Endothelial cell of umbilical vein (primary cell): ENCODE measurements around the gene CEP89. TPM values are rescaled to one million over a fixed set of nuclear protein-coding genes. Genes with fewer than 3 reads are reported as not detected.

Experiments used
- BruUV-seq: library from RNA; stranded (reverse); fragments of 400-500 nt; replicated peaks from 2 replicates; lab custom pipeline; 2021; lab: Mats Ljungman, UMichigan
- CTCF ChIA-PET: fragments of 300-600, 350-600 bp; sonication (Branson Sonifier 250); formaldehyde crosslinking; loops from one replicate; lab custom pipeline; 2021; ENCODE audit warnings: antibody characterized with exemption, inconsistent platforms; lab: Charles Lee
- POLR2A ChIA-PET: fragments of 300-600, 350-600 bp; sonication (Branson Sonifier 250); formaldehyde crosslinking; loops from one replicate; lab custom pipeline; 2021; ENCODE audit warnings: antibody characterized with exemption, inconsistent platforms; lab: Charles Lee
- DNase-seq: peaks from one replicate; pipeline ENCODE4 v3.0.0-alpha.2; 2011; ENCODE audit warnings: low read depth, low spot score
- FAIRE-seq: peaks from 2 replicates; lab custom pipeline; 2011; peaks lifted over from hg19 to GRCh38; lab: Jason Lieb, UNC
- H2AFZ ChIP-seq: 2 replicates; pipeline ENCODE4 v1.6.0; 2012; ENCODE audit warnings: low read depth, low read length, control low read depth, inconsistent platforms
- H3K27ac ChIP-seq: 2 replicates; pipeline ENCODE4 v1.5.1; 2011; ENCODE audit warnings: low read depth, mild to moderate bottlenecking, control low read depth, low read length, moderate library complexity; ENCODE audit not compliant: insufficient read depth
- H3K27me3 ChIP-seq, 2 experiments: 2 replicates each; pipeline versions ENCODE4 v1.6.0 to v1.6.1; 2011; ENCODE audit warnings: low read length in 2 of 2, mixed read lengths in 1 of 2; ENCODE audit not compliant: control insufficient read depth in 2 of 2, insufficient read depth in 2 of 2
- H3K36me3 ChIP-seq, 2 experiments: 2 replicates in 1 of 2; 3 replicates in 1 of 2; pipeline ENCODE4 v1.5.1; 2011; ENCODE audit warnings: low read length in 2 of 2, mild to moderate bottlenecking in 1 of 2, moderate library complexity in 1 of 2; ENCODE audit not compliant: control insufficient read depth in 2 of 2, insufficient read depth in 2 of 2; ENCODE audit errors: extremely low read depth in 1 of 2
- H3K4me1 ChIP-seq: 3 replicates; pipeline ENCODE4 v1.5.1; 2011; ENCODE audit warnings: mild to moderate bottlenecking, low read length; ENCODE audit not compliant: control insufficient read depth, insufficient read depth; ENCODE audit errors: extremely low read depth
- H3K4me2 ChIP-seq: 2 replicates; pipeline ENCODE4 v1.6.1; 2011; ENCODE audit warnings: low read length, control low read depth, mixed read lengths; ENCODE audit not compliant: insufficient read depth
- H3K4me3 ChIP-seq, 3 experiments: fragments of 200-600 bp in 1 of 3; sonication (generic), shearing (Covaris generic) in 1 of 3; replicated peaks in 1 of 3; 2 replicates each; pipeline ENCODE4 v1.5.1; 2011 to 2016; ENCODE audit warnings: control low read depth in 3 of 3, low read length in 3 of 3, mild to moderate bottlenecking in 2 of 3, inconsistent platforms in 1 of 3, low read depth in 1 of 3, moderate library complexity in 1 of 3; ENCODE audit not compliant: insufficient read depth in 1 of 3
- H3K79me2 ChIP-seq: 2 replicates; pipeline ENCODE4 v1.6.0; 2012; ENCODE audit warnings: low read length, inconsistent platforms; ENCODE audit not compliant: control insufficient read depth, insufficient read depth
- H3K9ac ChIP-seq: replicated peaks from 2 replicates; pipeline ENCODE3; 2011; ENCODE audit warnings: low read length, control low read depth; ENCODE audit not compliant: insufficient read depth; ENCODE audit errors: extremely low read depth
- H3K9me1 ChIP-seq: replicated peaks from 3 replicates; pipeline ENCODE4 v1.6.0; 2011; ENCODE audit warnings: mild to moderate bottlenecking, low read length; ENCODE audit not compliant: control insufficient read depth, insufficient read depth; ENCODE audit errors: extremely low read depth
- H3K9me3 ChIP-seq: replicated peaks from 2 replicates; pipeline ENCODE4 v1.5.1; 2012; ENCODE audit warnings: low read length, inconsistent platforms; ENCODE audit not compliant: control insufficient read depth, insufficient read depth
- H4K20me1 ChIP-seq: replicated peaks from 2 replicates; pipeline ENCODE3; 2011; ENCODE audit warnings: mild to moderate bottlenecking, low read length; ENCODE audit not compliant: control insufficient read depth, insufficient read depth; ENCODE audit errors: extremely low read depth
- EZH2 ChIP-seq: IDR thresholded peaks from 2 replicates; pipeline ENCODE4 v1.6.1; 2012; ENCODE audit warnings: borderline replicate concordance, low read depth, mild to moderate bottlenecking, moderate library complexity, low read length, inconsistent platforms; ENCODE audit not compliant: severe bottlenecking
- FOS ChIP-seq: IDR thresholded peaks from 2 replicates; pipeline ENCODE4 v1.6.1; 2011; ENCODE audit warnings: mild to moderate bottlenecking, low read length, moderate library complexity, borderline replicate concordance; ENCODE audit not compliant: insufficient read depth
- GATA2 ChIP-seq: IDR thresholded peaks from 2 replicates; pipeline ENCODE4 v1.7.0; 2011; ENCODE audit warnings: low read depth, mild to moderate bottlenecking, moderate library complexity, mixed read lengths, low read length; ENCODE audit not compliant: insufficient read length, insufficient read depth
- JUN ChIP-seq: IDR thresholded peaks from 2 replicates; pipeline ENCODE4 v1.6.1; 2011; ENCODE audit warnings: borderline replicate concordance, low read depth; ENCODE audit not compliant: insufficient read length, insufficient read depth
- MYC ChIP-seq: IDR thresholded peaks from one replicate; pipeline ENCODE4 v1.6.1; 2011; ENCODE audit warnings: mild to moderate bottlenecking, low read depth, low read length
- POLR2A ChIP-seq: IDR thresholded peaks from 2 replicates; pipeline ENCODE4 v1.6.1; 2012; ENCODE audit warnings: low read depth, mild to moderate bottlenecking, control low read depth, low read length
- POLR2AphosphoS5 ChIP-seq: IDR thresholded peaks from 2 replicates; pipeline ENCODE4 v1.6.1; 2012; ENCODE audit warnings: low read depth, mild to moderate bottlenecking, control low read depth, low read length, moderate library complexity; ENCODE audit not compliant: insufficient read depth
- dilution Hi-C: fragments of 300-500 bp; cut with MboI; formaldehyde crosslinking; loops from one replicate; pipeline ENCODE4 v1.15.0; 2019; ENCODE audit warnings: low sequenced_read_pairs; ENCODE audit not compliant: extremely low pct_ligation_motif_present
- intact Hi-C: fragments of 100-400 bp; cut with micrococcal nuclease; formaldehyde crosslinking; loops from one replicate; pipeline ENCODE4 v1.10.0; 2022
- polyA plus RNA-seq, 4 experiments: library from polyadenylated mRNA; depleted of rRNA in 3 of 4; stranded (reverse) in 3 of 4; unstranded in 1 of 4; fragments of >200 nt; gene quantifications; 2 replicates each; pipeline versions ENCODE4 v1.2.1 to v1.2.3, GENCODE V29; 2011 to 2012; ENCODE audit warnings: missing spikeins in 1 of 4
- total RNA-seq: library from RNA; stranded (reverse); gene quantifications from 2 replicates; pipeline ENCODE4 v1.2.3, GENCODE V29; 2021
- TF ChIP-seq, protein P1 (sequence below): IDR thresholded peaks from 2 replicates; pipeline ENCODE4 v1.6.1; 2011; ENCODE audit not compliant: insufficient read depth, insufficient read length
- TF ChIP-seq, protein P2 (sequence below), 2 donors: IDR thresholded peaks; 1 replicate in 1 of 2; 2 replicates in 1 of 2; pipeline ENCODE4 v1.5.1; 2011; ENCODE audit warnings: low read length in 2 of 2, mild to moderate bottlenecking in 2 of 2, moderate library complexity in 2 of 2, control low read depth in 1 of 2, inconsistent platforms in 1 of 2, low read depth in 1 of 2; ENCODE audit not compliant: insufficient read depth in 1 of 2; ENCODE audit errors: extremely low read depth in 1 of 2

CEP89 gene
- total and polyA plus RNA-seq, 2 donors (not counting 3 experiments of a cell fraction or from before 2014, with no cell fraction given), result 25.1 to 46.2 TPM

DNA sequence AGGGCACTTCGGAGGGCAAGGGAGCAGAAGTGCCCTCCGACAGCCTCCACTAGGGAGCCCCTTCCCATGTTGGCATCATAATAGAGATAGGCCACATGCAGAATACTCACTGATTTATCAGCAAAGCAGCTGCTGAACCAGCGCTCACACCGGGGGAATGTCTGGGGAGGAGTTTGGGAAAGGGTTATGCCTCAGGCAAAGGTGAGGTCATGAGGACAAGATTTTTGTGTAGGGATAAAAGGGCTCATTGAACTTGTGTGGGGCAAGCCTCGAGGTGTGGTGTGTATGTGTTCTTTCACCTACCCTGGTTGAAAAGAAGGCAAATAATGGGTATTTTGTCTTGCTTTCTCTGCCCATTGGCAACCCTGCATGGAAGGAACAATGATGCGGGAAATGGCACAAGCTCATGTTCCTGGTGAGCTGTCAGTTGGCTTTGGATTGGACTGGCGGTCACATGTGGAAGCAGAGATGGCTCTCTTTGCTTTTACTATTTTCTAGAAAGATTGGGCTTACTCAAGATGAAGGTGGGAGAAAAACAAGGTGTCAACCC lies 63.0 kb downstream of the CEP89 start:
- Histone ChIP-seq H2AFZ (no peak overlapping the region), H3K9ac (no peak overlapping the region), H3K79me2 (no peaks in the 10 kb centered on the region), H3K4me3 (no peak overlapping the region), H3K27me3 (no peaks in the 10 kb centered on the region), H3K36me3 (peaks cover 0 to 5% of the 10 kb centered on the region in 2 experiments), H3K9me1 (no peaks in the 10 kb centered on the region), H3K4me1 (no peaks in the 10 kb centered on the region), H4K20me1 (no peaks in the 10 kb centered on the region), H3K9me3 (no peaks in the 10 kb centered on the region), H3K27ac (no peak overlapping the region), H3K4me2 (no peak overlapping the region)
- TF ChIP-seq, protein P1, sequence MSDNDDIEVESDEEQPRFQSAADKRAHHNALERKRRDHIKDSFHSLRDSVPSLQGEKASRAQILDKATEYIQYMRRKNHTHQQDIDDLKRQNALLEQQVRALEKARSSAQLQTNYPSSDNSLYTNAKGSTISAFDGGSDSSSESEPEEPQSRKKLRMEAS, result no peak
- TF ChIP-seq MYC (no peak), POLR2AphosphoS5 (no peak), POLR2A (no peak), JUN (no peak), GATA2 (no peak), EZH2 (no peak), FOS (no peak)
- TF ChIP-seq, protein P2, sequence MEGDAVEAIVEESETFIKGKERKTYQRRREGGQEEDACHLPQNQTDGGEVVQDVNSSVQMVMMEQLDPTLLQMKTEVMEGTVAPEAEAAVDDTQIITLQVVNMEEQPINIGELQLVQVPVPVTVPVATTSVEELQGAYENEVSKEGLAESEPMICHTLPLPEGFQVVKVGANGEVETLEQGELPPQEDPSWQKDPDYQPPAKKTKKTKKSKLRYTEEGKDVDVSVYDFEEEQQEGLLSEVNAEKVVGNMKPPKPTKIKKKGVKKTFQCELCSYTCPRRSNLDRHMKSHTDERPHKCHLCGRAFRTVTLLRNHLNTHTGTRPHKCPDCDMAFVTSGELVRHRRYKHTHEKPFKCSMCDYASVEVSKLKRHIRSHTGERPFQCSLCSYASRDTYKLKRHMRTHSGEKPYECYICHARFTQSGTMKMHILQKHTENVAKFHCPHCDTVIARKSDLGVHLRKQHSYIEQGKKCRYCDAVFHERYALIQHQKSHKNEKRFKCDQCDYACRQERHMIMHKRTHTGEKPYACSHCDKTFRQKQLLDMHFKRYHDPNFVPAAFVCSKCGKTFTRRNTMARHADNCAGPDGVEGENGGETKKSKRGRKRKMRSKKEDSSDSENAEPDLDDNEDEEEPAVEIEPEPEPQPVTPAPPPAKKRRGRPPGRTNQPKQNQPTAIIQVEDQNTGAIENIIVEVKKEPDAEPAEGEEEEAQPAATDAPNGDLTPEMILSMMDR (IDR thresholded peaks at IDR 0.05; ENCODE audit: extremely low read depth in 1 of 2, insufficient read depth in 1 of 2, low read depth in 1 of 2, low read length in 2 of 2), result no peak
- no TSS peak for BruUV-seq
- POLR2A ChIA-PET, result no interaction called here
- DNase-seq, result no peak
- dilution Hi-C loops, result no loop called here
- no peak for FAIRE-seq
- CTCF ChIA-PET, result no interaction called here
- intact Hi-C loops, result no loop called here
